Activated naive CD4-positive, alpha-beta T cell treated with anti-CD3 and anti-CD28 coated beads, Interleukin-2, amount 50 U/mL, for 72 hours (primary cell): ENCODE results near the gene ZNF107. TPM values are rescaled to one million over a fixed set of nuclear protein-coding genes. Genes with fewer than 3 reads are reported as not detected.
"Not testable (repeated sequence)": the region's sequence is repeated elsewhere in the genome, so short reads cannot be mapped to it uniquely, and the experiment has no call there.

ENCODE experiments used
- ATAC-seq, 2 donors: fragments of 150-1000 bp; cut with Tn5 transposase; 2 replicates each; pipeline ENCODE4 v1.10.0; 2021; ENCODE audit warnings: mild to moderate bottlenecking in 2 of 2, moderate library complexity in 2 of 2
- DNase-seq, 2 donors: peaks; one replicate each; pipeline ENCODE4 v3.0.0; 2021 to 2022; ENCODE audit warnings: low spot score in 2 of 2
- H3K27ac Mint-ChIP-seq, 2 donors: one replicate each; pipeline ENCODE4 v1.8.0; 2022; ENCODE audit warnings: mild to moderate bottlenecking in 2 of 2, mixed read lengths in 2 of 2
- H3K36me3 Mint-ChIP-seq, 2 donors: one replicate each; pipeline ENCODE4 v1.8.0; 2022; ENCODE audit warnings: mixed read lengths in 2 of 2
- H3K9me3 Mint-ChIP-seq, 2 donors: one replicate each; pipeline ENCODE4 v1.8.0; 2022; ENCODE audit warnings: mixed read lengths in 2 of 2
- total RNA-seq, 2 donors: library from RNA; stranded (reverse); gene quantifications; one replicate each; pipeline ENCODE4 v1.2.3, GENCODE V29; 2022

ZNF107 gene
- total RNA-seq, 2 donors from 2014 or later, result 10.0 to 22.7 TPM

- ATAC-seq (no peak), DNase-seq (no peak)
- peak overlapping the region; percentile 66 to 84 for H3K27ac Mint-ChIP-seq
- peaks cover 30 to 40% of the 10 kb centered on the region in 2 donors for H3K9me3 Mint-ChIP-seq
- H3K36me3 Mint-ChIP-seq, result peaks cover 5 to 13% of the 10 kb centered on the region in 2 donors
These were observed 19.8 kb downstream of the ZNF107 start for GRCh38 chr7:64685741-64686140.

- H3K27ac Mint-ChIP-seq, result peak overlapping the region; percentile 40 to 84
- H3K36me3 Mint-ChIP-seq, result peaks cover 13 to 14% of the 10 kb centered on the region in 2 donors
- ATAC-seq (peak; percentile 84 to 88), DNase-seq (peak in 1 of 2 donors; percentile 20)
- H3K9me3 Mint-ChIP-seq, result peaks cover 30 to 40% of the 10 kb centered on the region in 2 donors
These were observed 20.7 kb downstream of the ZNF107 start for GRCh38 chr7:64686493-64687184.

GRCh38 chr7:64687249-64687648, 21.3 kb downstream of the ZNF107 start:
- peak overlapping the region in 1 of 2 donors; percentile 84 for H3K27ac Mint-ChIP-seq
- H3K36me3 Mint-ChIP-seq, result peaks cover 13 to 20% of the 10 kb centered on the region in 2 donors
- no peak for ATAC-seq
- no peak for DNase-seq
- H3K9me3 Mint-ChIP-seq, result peaks cover 30 to 42% of the 10 kb centered on the region in 2 donors

GRCh38 chr7:64688988-64689387, 23.1 kb downstream of the ZNF107 start:
- ATAC-seq, result no peak
- DNase-seq, result no peak
- Mint-ChIP-seq H3K9me3 (peaks cover 30 to 47% of the 10 kb centered on the region in 2 donors), H3K27ac (no peak overlapping the region), H3K36me3 (peaks cover 20 to 33% of the 10 kb centered on the region in 2 donors)

- no peak overlapping the region for H3K27ac Mint-ChIP-seq
- no peak for ATAC-seq
- peaks cover 20 to 54% of the 10 kb centered on the region in 2 donors for H3K36me3 Mint-ChIP-seq
- no peak for DNase-seq
- H3K9me3 Mint-ChIP-seq, result peaks cover 10 to 23% of the 10 kb centered on the region in 2 donors
These were observed 25.9 kb downstream of the ZNF107 start for GRCh38 chr7:64691831-64692230.

- H3K36me3 Mint-ChIP-seq, result peaks cover 18 to 63% of the 10 kb centered on the region in 2 donors
- H3K27ac Mint-ChIP-seq, ATAC-seq, DNase-seq, H3K9me3 Mint-ChIP-seq: not testable (repeated sequence)
These were observed 31.9 kb downstream of the ZNF107 start for GRCh38 chr7:64697863-64698262.

GRCh38 chr7:64706625-64707292, 40.8 kb downstream of the ZNF107 start:
- Mint-ChIP-seq H3K36me3 (peaks cover 43 to 60% of the 10 kb centered on the region in 2 donors), H3K27ac (no peak overlapping the region), H3K9me3 (peaks cover 23 to 31% of the 10 kb centered on the region in 2 donors)
- ATAC-seq, result no peak
- no peak for DNase-seq

- H3K9me3 Mint-ChIP-seq, H3K36me3 Mint-ChIP-seq, ATAC-seq, H3K27ac Mint-ChIP-seq, DNase-seq: not testable (repeated sequence)
These were observed 52.0 kb downstream of the ZNF107 start for GRCh38 chr7:64717896-64718295.

GRCh38 chr7:64729089-64729848, 63.3 kb downstream of the ZNF107 start:
- Mint-ChIP-seq H3K27ac (no peak overlapping the region), H3K36me3 (peaks cover 8 to 25% of the 10 kb centered on the region in 2 donors), H3K9me3 (peaks cover 29 to 40% of the 10 kb centered on the region in 2 donors)
- DNase-seq, result no peak
- ATAC-seq, result no peak

GRCh38 chr7:64733550-64734240, 67.8 kb downstream of the ZNF107 start:
- no peak for ATAC-seq
- Mint-ChIP-seq H3K36me3 (peaks cover 3 to 4% of the 10 kb centered on the region in 2 donors), H3K9me3 (peaks cover 9 to 11% of the 10 kb centered on the region in 2 donors), H3K27ac (no peak overlapping the region)
- DNase-seq, result no peak

- DNase-seq (no peak), ATAC-seq (no peak)
- H3K36me3 Mint-ChIP-seq, result no peaks in the 10 kb centered on the region
These were observed 70.6 kb downstream of the ZNF107 start for GRCh38 chr7:64736575-64736974.

GRCh38 chr7:64738403-64738802, 72.5 kb downstream of the ZNF107 start:
- not testable (repeated sequence) for H3K27ac Mint-ChIP-seq, ATAC-seq, H3K36me3 Mint-ChIP-seq, DNase-seq
- peaks cover 4 to 11% of the 10 kb centered on the region in 2 donors for H3K9me3 Mint-ChIP-seq

More at GRCh38 chr7:64736575-64736974, 70.6 kb downstream of the ZNF107 start:
- Mint-ChIP-seq H3K9me3 (peaks cover 4 to 6% of the 10 kb centered on the region in 2 donors), H3K27ac (no peak overlapping the region)

- H3K9me3 Mint-ChIP-seq, result peaks cover 4 to 11% of the 10 kb centered on the region in 2 donors
- not testable (repeated sequence) for H3K36me3 Mint-ChIP-seq, ATAC-seq
These were observed 73.0 kb downstream of the ZNF107 start for GRCh38 chr7:64738953-64739352.

GRCh38 chr7:64744680-64745079, 78.7 kb downstream of the ZNF107 start:
- DNase-seq (no peak), ATAC-seq (no peak)
- Mint-ChIP-seq H3K9me3 (peaks cover 3 to 10% of the 10 kb centered on the region in 2 donors), H3K36me3 (no peaks in the 10 kb centered on the region), H3K27ac (no peak overlapping the region)

More at GRCh38 chr7:64738953-64739352, 73.0 kb downstream of the ZNF107 start:
- H3K27ac Mint-ChIP-seq, DNase-seq: not testable (repeated sequence)

- H3K27ac Mint-ChIP-seq, result no peak overlapping the region
- ATAC-seq (no peak), DNase-seq (no peak)
- peaks cover 5 to 7% of the 10 kb centered on the region in 2 donors for H3K9me3 Mint-ChIP-seq
- no peaks in the 10 kb centered on the region for H3K36me3 Mint-ChIP-seq
These were observed 81.9 kb downstream of the ZNF107 start for GRCh38 chr7:64747802-64748201.

GRCh38 chr7:64753032-64753431, 87.1 kb downstream of the ZNF107 start:
- ATAC-seq, result no peak
- peaks cover 0 to 4% of the 10 kb centered on the region in 2 donors for H3K9me3 Mint-ChIP-seq
- DNase-seq, result no peak
- H3K36me3 Mint-ChIP-seq, result no peaks in the 10 kb centered on the region
- H3K27ac Mint-ChIP-seq, result no peak overlapping the region
